GM21529 (cell line): ENCODE results near the gene RAD23B.

Source experiments
- ATAC-seq: cut with Tn5 transposase; IDR thresholded peaks from one replicate; pipeline ENCODE4 v1.9.1; 2021; ENCODE audit not compliant: unreplicated experiment

RAD23B gene

DNA sequence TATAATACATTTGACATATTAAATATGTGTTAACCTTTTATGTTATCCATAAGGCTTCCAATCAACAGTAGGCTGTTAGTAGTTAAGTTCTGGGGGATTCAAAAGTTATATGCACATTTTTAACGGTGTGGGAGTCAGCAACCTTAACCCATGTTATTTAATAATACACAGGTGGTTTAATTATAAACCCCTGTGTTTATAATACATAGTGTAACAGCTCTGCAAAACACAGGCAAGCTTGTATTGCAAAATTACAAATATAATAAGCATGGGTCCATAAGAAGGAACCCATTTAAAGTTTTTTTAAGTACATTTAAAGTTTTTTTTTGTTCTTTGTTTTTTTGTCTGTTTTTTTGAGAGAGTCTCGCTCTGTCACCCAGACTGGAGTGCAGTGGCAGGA, 14.5 kb upstream of the RAD23B start:
- ATAC-seq: no peak

DNA sequence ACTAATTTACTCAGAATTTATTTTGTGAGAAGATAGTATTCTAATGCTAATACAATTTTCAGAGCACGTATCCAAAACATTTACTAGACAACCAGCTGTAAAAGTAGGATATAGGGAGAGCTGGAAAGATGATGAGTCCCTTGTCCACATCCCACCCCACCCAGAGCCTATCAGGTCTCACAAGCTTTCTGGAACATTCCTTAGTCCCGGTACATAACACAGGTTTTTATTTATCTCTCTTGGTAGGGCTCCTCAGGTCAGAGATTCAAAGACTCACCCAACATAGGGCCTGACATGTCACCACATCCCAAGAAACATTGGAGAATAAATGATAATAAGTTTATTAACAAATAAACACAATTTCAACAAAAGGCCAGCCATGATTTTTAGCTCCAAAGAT, 13.8 kb upstream of the RAD23B start:
- no peak for ATAC-seq

DNA sequence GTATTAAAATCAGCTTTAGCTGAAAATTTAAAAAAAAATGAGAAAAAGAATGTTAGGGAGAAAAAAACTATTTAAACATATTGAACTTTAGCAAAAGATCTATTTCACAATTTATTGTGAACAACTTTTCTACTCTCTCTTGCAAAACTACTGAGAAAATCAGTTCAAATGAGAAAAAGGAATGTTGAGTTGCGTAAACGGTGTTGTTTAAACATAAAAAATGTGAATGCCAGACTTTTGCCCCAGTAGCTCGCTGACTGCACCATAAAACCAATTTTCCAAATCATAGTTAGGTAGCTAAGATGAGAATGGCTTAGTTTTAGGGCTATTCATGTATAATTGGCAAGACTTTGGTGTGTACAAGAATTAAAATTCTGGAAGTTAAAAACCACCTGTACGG, 13.4 kb upstream of the RAD23B start:
- no peak for ATAC-seq

DNA sequence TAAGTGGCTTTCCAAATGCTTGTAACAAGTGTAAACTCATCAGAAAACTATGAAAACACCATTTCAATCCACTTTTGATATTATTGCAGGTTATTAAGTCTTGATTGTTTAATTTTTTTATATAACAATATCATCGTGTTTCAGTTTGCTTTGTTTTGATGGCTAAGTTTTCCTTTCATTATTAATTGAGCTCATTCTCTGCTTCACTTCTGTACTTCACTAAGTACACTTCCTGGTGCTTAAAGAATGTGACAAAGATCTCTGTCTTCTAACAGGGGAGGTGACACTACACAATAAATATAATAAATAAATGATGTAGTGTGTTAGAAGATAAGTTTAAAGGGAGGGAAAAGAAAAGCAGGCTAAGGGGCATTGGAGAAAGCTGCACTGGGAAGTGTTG, 13.0 kb upstream of the RAD23B start:
- ATAC-seq: no peak

DNA sequence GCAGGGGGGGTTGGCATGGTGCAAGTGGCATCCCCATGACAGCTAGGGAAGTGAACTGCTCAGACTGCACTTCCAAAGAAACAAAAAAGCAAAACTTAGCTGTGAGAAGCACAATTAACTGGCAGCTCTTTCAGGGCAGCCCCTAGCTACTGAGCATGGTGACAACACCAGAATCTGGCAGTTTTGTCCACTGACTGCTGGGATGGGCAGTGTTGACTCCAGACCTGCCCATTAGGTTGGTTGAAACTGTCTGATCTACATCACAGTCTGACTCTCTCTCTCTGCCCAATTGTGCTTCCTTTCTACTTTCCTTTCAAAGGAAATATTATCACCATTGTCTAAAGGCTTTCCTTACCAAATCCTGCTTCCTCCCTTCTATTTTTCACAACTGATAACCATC, 12.5 kb upstream of the RAD23B start:
- ATAC-seq: no peak

DNA sequence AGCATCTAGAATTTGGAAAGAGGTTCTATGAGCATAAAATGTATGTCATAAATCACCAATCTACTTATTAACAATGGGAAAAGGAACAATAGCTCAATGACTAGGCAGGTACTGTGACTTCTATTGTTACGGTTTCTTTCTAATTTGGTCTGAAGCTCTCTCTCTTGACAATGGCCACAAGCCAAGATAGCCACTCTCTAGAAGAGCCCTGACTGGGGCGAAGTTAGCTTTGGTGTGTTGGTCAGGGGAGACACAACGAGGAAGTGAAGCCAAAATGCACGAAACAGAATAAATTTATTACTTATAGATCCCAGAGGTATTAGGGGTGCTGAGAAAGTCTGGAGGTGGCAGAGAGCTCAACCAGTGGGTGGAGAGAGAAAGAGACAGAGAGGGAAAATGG, 9.4 kb upstream of the RAD23B start:
- ATAC-seq: no peak

DNA sequence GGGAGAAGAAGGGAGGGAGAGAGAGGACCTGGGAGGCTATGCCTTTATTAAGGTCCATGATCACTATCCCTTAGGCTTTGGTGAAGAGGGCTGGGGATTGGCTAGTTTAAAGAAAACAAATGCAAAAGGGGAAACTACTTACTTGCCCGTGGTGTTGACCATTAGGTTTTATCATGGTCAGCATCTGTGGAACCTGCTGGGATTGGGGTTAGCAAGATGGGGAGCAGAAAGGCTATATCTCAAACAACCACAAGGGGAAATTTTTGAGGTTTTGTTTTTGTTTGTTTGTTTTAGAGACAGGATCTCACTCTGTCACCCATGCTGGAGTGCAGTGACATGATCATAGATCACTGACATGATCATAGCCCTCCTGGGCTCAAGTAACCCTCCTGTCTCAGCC, 9.0 kb upstream of the RAD23B start:
- ATAC-seq: peak; percentile 70

DNA sequence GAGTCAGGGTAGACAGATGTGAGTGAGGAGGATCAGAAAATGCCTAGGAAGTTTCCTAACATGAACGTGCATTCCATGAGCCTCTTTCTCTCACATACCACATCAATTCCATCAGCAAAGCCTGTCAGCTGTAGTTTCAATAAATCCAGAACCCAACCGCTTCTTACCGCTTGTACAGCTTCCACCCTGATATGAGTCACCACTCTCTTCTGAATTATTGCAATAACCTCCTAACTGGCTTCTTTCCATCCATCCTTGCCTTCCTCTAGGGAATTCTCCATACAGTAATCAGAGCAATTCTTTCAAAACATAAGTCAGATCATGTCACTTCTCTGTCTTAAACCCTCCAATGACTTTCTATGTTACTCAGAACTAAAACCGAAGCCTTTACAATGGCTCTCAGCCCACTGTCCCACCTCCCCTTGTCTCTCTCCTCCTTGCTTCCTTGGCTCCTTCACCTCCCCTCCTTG, 8.1 kb upstream of the RAD23B start:
- no peak for ATAC-seq

DNA sequence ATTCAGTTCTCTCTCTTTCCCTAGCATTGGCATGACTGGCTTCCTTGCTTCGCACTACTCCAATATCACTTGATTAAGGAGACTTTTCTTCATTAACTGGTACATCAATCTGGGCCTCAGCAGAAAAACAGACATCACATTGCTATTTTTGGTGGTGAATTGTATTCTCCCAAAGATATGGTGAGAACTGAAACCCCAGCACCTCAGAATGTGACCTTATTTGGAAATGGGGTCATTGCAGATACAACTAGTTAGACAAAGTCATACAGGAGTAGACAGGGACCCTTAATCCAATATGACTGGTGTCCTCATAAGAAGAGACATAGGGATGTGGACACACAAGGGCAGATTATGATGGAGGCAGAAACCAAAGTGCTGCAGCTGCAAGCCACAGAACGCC, 7.5 kb upstream of the RAD23B start:
- ATAC-seq: no peak

DNA sequence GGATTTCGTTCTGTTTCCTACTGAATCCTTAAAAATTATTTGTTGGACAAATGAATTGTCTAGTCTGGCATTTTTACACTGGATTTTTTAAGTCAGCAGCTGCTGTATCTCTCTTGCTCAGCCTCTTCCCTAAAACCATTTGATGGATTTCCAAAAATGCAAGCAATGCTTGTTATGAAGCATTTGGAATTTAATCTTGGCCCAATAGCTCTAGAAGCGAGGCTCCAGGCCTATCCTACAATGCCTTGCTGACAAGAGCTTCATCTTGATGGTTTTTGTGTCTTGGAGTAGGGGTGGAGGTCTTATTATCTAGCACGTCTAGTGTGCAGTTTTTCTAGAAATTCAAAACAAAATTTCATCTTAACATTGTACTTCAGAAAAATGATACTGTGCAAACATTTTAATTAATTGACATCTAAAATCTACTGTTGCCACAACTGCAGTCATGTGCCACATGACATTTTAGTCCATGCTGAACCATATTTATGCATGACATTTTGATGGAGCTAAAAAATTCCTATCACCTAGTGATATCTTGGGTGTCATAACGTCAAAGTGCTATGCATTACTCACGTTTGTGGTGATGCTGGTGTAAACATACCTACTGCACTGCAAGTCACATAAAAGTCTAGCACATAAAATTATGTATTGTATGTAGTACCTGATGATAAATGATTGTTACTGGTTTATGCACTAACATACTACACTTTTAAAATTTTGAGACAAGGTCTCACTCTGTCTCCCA, 5.9 kb upstream of the RAD23B start:
- ATAC-seq: no peak

DNA sequence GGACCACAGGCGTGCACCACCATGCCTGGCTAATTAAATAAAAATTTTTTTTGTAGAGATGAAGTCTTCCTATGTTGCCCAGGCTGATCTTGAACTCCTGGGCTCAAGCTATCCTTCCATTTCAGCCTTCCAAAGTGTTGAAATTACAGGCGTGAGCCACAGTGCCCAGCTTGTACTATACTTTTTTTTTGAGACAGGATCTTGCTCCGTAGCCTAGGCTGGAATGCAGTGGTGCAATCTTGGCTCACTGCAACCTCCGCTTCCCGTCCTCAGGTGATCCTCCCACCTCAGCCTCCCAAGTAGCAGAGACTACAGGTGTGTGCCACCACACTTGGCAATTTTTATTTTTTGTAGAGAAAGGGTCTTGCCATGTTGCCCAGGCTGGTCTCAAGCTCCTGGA, 5.3 kb upstream of the RAD23B start:
- no peak for ATAC-seq

DNA sequence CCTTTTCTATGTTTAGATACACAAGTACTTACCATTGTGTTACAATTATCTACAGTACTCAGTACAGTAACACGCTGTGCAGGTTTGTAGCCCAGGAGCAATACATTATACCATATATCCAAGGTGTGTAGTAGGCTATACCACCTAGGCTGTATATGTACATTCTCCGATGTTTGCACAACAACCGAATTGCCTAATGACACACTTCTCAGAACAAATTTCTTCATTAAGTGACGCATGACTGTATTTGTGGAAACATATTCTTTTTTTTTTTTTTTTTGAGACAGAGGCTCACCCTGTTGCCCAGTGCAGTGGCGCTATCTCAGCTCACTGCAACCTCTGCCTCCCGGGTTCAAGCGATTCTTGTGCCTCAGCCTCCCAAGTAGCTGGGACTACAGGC, 4.0 kb upstream of the RAD23B start:
- no peak for ATAC-seq

DNA sequence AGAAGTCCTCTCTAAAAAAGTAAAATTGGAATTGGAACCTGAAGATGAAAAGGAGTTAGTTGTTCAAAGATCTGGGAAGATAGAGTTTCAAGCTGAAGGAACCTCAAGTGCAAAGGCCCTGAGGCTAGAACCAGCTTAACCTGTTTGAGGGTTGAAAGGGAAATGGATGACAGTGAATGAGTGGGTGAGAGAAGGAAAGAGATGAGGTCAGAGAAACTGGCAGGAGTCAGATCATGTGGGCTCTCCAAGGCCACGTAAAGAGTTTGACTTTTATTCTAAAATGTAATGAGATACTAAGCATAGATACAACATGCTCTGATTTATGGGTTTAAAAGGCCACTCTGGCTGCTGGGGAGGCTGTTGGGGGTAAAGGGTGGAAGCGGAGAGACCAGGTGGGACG, 2.5 kb upstream of the RAD23B start:
- ATAC-seq: no peak

DNA sequence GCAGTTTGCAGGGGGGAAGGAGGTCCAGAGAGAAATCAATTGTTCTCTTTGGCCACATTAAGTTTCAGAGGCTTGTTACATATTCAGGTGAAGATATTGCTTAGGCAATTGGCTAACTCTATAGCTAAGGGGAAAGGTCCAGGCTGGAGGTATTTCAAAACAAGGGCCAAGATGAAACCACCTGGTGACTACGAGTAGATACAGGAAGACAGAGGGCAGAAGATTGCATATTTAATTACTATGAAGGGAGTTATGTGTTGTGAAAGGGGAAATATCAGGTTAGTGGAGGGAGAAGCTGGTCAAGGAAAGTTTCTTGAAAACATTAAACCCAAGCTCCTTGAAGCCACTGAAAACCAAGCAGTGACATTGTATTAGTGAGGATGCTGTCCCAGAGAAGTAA, 1.9 kb upstream of the RAD23B start:
- ATAC-seq: no peak

DNA sequence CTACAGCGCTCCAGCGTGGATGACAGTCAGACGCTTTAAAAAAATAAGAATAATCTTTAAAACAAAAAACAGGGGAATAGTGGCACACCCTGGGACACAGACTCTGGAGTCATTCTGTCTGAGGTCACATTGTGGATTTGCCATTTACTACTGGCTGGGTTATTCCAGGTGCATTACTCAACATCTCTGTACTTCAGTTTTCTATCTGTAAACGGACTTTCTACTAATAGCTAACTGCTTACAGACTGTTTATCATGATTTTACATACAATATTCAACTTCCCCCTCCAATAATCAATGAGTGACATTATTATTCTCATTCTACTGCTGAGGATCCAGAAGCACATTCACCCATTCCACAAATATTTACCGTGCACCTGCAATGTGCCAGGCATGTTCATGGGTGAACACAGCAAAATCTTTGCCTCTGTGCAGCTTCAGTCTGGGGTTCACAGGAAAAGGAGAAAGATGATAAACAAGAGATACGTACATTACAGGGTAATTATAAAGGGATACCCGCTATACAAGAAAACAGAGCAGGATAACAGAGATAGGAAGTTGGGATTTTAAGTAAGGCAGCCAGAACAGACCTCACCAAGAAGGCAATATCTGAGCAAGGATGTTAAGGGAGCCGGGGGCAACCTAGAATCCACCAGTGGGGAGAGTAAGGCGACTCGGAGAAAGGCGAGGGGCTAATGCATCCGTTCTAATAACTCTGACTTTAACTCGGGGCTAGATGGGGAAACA, 984 bp upstream of the RAD23B start:
- ATAC-seq: no peak

DNA sequence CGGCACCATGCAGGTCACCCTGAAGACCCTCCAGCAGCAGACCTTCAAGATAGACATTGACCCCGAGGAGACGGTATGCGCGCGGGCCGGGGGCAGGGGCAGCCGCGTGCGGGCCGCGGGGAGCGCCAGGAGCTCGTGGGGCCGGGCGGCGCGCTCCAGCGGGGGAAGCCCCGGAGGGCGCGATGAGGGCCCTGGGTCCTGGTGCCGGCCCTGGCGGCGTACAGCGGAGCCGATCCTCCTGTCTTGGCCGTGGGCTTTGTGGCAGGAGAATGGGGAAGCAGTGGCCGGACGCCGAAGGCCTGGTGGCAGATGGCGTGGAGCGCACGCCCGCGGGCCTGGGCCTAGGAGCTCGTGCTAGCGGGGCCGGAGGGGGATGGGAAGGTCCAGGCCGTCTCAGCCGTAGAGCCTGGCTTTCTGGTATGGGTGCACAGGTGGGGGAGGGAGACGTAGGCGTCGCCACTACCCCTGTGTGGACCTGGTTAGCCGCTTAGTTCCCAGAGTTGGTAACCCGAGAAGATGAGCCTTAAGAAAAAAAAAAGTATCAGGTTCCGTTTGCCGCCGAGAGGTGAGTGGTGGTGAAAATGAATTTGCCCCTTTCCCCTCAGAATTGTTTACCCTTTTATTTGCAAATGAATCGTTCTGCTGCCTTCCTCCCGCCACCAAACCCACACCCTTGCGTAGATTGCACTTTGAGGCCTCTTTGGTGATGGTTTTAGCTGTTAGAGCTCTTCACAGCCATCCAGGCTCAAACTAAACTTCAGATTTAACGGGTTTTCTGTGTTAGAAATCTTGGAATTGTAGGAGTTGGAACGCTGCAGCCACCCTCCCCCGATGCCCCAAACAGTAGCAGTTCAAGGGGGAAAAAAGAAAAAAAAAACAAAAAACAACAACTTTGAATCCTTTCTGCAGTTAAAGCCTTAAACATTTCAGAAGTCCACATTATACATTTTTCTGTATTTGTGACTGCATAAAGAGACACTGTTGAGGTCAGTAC, 841 bp downstream of the RAD23B start:
- peak; percentile 50 for ATAC-seq

DNA sequence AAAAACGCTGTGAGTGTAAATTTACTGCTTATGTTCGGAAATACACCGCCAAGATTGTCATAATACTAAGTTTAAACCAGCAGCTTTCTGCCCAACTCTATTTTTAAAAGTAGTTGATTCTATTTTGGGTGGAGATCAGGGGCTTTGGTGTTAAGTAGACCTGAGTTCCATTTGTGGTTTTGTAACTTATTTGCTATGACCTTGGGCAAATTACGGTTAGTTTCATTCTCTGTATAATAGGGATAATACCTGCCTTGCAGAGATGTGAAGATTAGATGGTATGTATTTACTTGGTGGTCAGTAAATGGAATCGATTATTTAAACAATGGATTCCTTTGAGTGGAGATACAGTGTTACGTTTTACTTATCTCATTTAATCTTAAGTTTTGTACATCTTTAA, 1.6 kb downstream of the RAD23B start:
- ATAC-seq: no peak

DNA sequence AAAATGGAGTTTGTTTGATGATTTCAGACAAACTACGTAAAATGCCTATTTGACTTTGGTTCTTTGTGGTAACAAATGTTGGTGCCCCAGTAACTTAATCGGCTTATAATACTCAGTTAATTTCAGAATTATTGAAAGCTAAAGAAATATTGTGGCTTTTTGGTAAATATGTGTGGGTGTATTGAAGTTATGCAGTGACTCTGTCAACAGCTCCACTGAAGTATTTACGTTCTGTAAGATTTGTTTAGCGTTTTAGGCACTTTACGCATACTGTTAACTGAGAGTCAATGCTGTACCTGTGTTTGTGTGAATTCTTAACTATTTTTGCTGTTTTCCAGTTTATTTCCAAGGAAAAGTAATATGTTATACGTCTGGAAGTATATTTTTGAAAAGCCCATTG, 2.2 kb downstream of the RAD23B start:
- no peak for ATAC-seq

DNA sequence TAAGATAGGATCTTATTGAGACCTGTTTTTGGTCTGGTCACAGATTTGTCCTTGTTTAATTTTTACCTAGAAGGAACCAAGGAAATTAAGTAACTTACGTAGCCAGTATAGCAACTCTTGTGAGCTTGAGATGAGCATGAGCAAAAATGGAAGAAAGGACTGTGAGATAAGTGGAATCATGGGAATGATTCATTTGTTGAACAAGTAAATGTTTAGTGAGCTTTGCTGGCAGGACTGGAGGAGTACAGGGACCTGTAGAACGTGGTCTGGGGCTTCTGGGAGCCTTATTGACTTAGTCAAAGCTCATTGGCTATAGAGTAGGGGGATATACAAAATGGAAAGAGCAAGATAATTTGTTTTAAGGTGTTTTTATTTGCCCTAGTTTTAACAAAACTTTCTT, 3.0 kb downstream of the RAD23B start:
- ATAC-seq: no peak

DNA sequence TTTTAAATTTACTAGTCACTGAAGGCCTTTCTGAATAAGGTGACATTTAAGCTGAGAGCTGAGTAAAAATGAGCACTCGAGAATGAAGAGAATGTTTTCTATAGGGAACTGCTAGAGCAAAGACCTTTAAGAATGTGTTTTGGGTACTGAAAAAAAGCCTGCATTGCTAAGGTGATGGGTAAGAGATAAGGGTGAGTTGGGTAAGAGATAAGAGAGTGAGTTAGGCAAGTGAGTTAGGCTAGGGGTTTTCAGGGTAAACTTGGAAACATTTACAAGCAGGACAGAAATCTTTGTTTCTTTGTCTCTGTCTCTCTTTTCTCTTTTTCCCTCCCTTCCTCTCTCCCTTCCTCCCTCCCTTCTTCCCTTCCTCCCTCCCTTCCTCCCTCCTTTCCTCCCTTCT, 5.6 kb downstream of the RAD23B start:
- no peak for ATAC-seq

DNA sequence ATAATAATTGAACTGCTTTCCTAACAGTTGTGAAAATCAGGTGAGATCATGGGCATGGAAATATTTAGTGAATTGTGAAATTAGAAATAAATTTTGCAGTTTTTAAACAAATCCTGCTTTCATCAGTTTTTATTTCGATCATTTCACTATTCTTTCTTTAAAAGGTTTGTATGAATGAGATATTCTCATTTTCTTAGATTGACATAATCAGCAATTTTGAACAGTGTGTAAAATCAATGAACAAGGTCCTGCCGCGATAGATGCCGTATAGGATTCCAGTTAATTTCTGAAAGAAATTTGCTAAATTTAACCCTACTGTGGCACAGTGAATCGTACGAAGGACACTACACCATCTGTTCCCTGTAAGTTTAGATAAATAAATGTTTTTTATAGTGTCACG, 7.5 kb downstream of the RAD23B start:
- no peak for ATAC-seq
